HG03378 (cell line): ENCODE data around the gene BCL2L13.
A peak's percentile ranks its signal among the peaks of the same experiment; 100 is the strongest.

ENCODE experiments used
- ATAC-seq: cut with Tn5 transposase; IDR thresholded peaks from one replicate; pipeline ENCODE4 v1.9.1; 2021; ENCODE audit warnings: mild to moderate bottlenecking, moderate library complexity; ENCODE audit not compliant: unreplicated experiment

Gene BCL2L13

GRCh38 chr22:17726006-17726927 is 87.7 kb downstream of the BCL2L13 start:
- no peak for ATAC-seq

GRCh38 chr22:17726928-17727897 is 88.7 kb downstream of the BCL2L13 start:
- no peak for ATAC-seq

- ATAC-seq: no peak
Measured at GRCh38 chr22:17728786-17729185, 90.2 kb downstream of the BCL2L13 start.

- ATAC-seq: no peak
Measured at GRCh38 chr22:17729561-17729960, 91.0 kb downstream of the BCL2L13 start.

- no peak for ATAC-seq
Measured at GRCh38 chr22:17732251-17732854, 93.8 kb downstream of the BCL2L13 start.

- no peak for ATAC-seq
Measured at GRCh38 chr22:17733466-17733865, 94.9 kb downstream of the BCL2L13 start.

- ATAC-seq: no peak
Measured at GRCh38 chr22:17734187-17734586, 95.6 kb downstream of the BCL2L13 start.

GRCh38 chr22:17738386-17739128 is 100.0 kb downstream of the BCL2L13 start:
- no peak for ATAC-seq

GRCh38 chr22:17739196-17739975 is 100.8 kb downstream of the BCL2L13 start:
- ATAC-seq: no peak

- no peak for ATAC-seq
Measured at GRCh38 chr22:17741866-17742526, 103.4 kb downstream of the BCL2L13 start.

GRCh38 chr22:17742527-17742902 is 104.0 kb downstream of the BCL2L13 start:
- peak; percentile 56 for ATAC-seq

- ATAC-seq: no peak
Measured at GRCh38 chr22:17743661-17744411, 105.3 kb downstream of the BCL2L13 start.

- no peak for ATAC-seq
Measured at GRCh38 chr22:17744430-17744829, 105.9 kb downstream of the BCL2L13 start.

- ATAC-seq: no peak
Measured at GRCh38 chr22:17746916-17747315, 108.4 kb downstream of the BCL2L13 start.

- no peak for ATAC-seq
Measured at GRCh38 chr22:17748555-17749353, 110.2 kb downstream of the BCL2L13 start.

- no peak for ATAC-seq
Measured at GRCh38 chr22:17749605-17750395, 111.2 kb downstream of the BCL2L13 start.

GRCh38 chr22:17751596-17751995 is 113.0 kb downstream of the BCL2L13 start:
- no peak for ATAC-seq
